Naive thymus-derived CD4-positive, alpha-beta T cell (primary cell): ENCODE results near the gene VGLL4. TPM values are rescaled to one million over a fixed set of nuclear protein-coding genes. Genes with fewer than 3 reads are reported as not detected.
A peak's percentile ranks its signal among the peaks of the same experiment; 100 is the strongest.
"Not testable (repeated sequence)": the region's sequence is repeated elsewhere in the genome, so short reads cannot be mapped to it uniquely, and the experiment has no call there.

Source experiments
- ATAC-seq: fragments of 150-1000 bp; cut with Tn5 transposase; 2 replicates; pipeline ENCODE4 v1.10.0; 2021; ENCODE audit warnings: mild to moderate bottlenecking, moderate library complexity
- CTCF ChIA-PET: fragments of 350-600 bp; sonication (Branson Sonifier 250); formaldehyde crosslinking; loops from one replicate; lab custom pipeline; 2021; ENCODE audit warnings: antibody characterized with exemption; lab: Charles Lee
- POLR2A ChIA-PET: fragments of 350-600 bp; sonication (Branson Sonifier 250); formaldehyde crosslinking; loops from one replicate; lab custom pipeline; 2021; ENCODE audit warnings: antibody characterized with exemption, inconsistent platforms; lab: Charles Lee
- DNase-seq, 9 donors: peaks; one replicate each; pipeline versions ENCODE4 v3.0.0 to v3.0.0-alpha.2; 2020 to 2022; ENCODE audit warnings: mixed read lengths in 1 of 9
- H3K27ac ChIP-seq: one replicate; pipeline ENCODE4 v1.7.0; 2013; ENCODE audit warnings: mild to moderate bottlenecking, low read depth, low read length, moderate library complexity
- H3K27me3 ChIP-seq, 2 donors: one replicate each; pipeline ENCODE4 v1.7.0; 2013; ENCODE audit warnings: low read length in 2 of 2, mild to moderate bottlenecking in 2 of 2, moderate library complexity in 2 of 2; ENCODE audit not compliant: control insufficient read depth in 2 of 2, insufficient read depth in 2 of 2
- H3K36me3 ChIP-seq, 3 experiments: 1 replicate in 2 of 3; 2 replicates in 1 of 3; pipeline ENCODE4 v1.7.0; 2013; ENCODE audit warnings: low read length in 3 of 3, mild to moderate bottlenecking in 3 of 3, moderate library complexity in 1 of 3; ENCODE audit not compliant: insufficient read depth in 3 of 3, control insufficient read depth in 2 of 3
- H3K4me1 ChIP-seq, 2 donors: one replicate each; pipeline ENCODE4 v1.7.0; 2013; ENCODE audit warnings: low read length in 2 of 2, mild to moderate bottlenecking in 2 of 2, moderate library complexity in 1 of 2; ENCODE audit not compliant: control insufficient read depth in 2 of 2, insufficient read depth in 2 of 2
- H3K4me3 ChIP-seq: 2 replicates; pipeline ENCODE4 v1.7.0; 2013; ENCODE audit warnings: mild to moderate bottlenecking, low read length
- H3K9me3 ChIP-seq, 3 experiments: 1 replicate in 2 of 3; 2 replicates in 1 of 3; pipeline ENCODE4 v1.7.0; 2013; ENCODE audit warnings: low read length in 3 of 3; ENCODE audit not compliant: control insufficient read depth in 2 of 3
- H3K27ac Mint-ChIP-seq, 9 donors: one replicate each; pipeline ENCODE4 v1.8.0; 2020 to 2022; ENCODE audit warnings: mixed read lengths in 9 of 9, mild to moderate bottlenecking in 8 of 9, moderate library complexity in 5 of 9, inconsistent platforms in 2 of 9
- H3K27me3 Mint-ChIP-seq, 5 donors: one replicate each; pipeline ENCODE4 v1.8.0; 2021 to 2022; ENCODE audit warnings: mixed read lengths in 5 of 5, mild to moderate bottlenecking in 1 of 5
- H3K36me3 Mint-ChIP-seq, 5 donors: one replicate each; pipeline ENCODE4 v1.8.0; 2020 to 2022; ENCODE audit warnings: mixed read lengths in 5 of 5, mild to moderate bottlenecking in 3 of 5, inconsistent platforms in 1 of 5
- H3K4me1 Mint-ChIP-seq, 7 donors: one replicate each; pipeline ENCODE4 v1.8.0; 2020 to 2022; ENCODE audit warnings: mixed read lengths in 7 of 7, mild to moderate bottlenecking in 3 of 7, inconsistent platforms in 1 of 7
- H3K4me3 Mint-ChIP-seq, 10 donors: one replicate each; pipeline ENCODE4 v1.8.0; 2020 to 2022; ENCODE audit warnings: mild to moderate bottlenecking in 10 of 10, mixed read lengths in 10 of 10, moderate library complexity in 6 of 10, inconsistent platforms in 2 of 10
- H3K9me3 Mint-ChIP-seq, 11 donors: one replicate each; pipeline ENCODE4 v1.8.0; 2020 to 2022; ENCODE audit warnings: mixed read lengths in 11 of 11, mild to moderate bottlenecking in 4 of 11, inconsistent platforms in 1 of 11, moderate library complexity in 1 of 11
- intact Hi-C, 2 donors: fragments of 100-400 bp; cut with micrococcal nuclease; formaldehyde crosslinking; loops; one replicate each; pipeline ENCODE4 v1.15.1; 2023
- polyA plus RNA-seq, 2 donors: library from polyadenylated mRNA; unstranded; fragments of 300-500 nt; fragmentation: Illumina TruSeq; gene quantifications; one replicate each; pipeline ENCODE4 v1.2.3, GENCODE V29; 2021
- total RNA-seq, 6 experiments: library from RNA in 5 of 6; stranded (reverse) in 5 of 6; gene quantifications; 1 replicate in 5 of 6; 2 replicates in 1 of 6; pipeline ENCODE4 v1.2.3 and lab custom pipeline; 2021 to 2026

Gene VGLL4
- total and polyA plus RNA-seq, 7 experiments from 2014 or later = 18.6 to 44.8 (median 23.8) TPM

DNA sequence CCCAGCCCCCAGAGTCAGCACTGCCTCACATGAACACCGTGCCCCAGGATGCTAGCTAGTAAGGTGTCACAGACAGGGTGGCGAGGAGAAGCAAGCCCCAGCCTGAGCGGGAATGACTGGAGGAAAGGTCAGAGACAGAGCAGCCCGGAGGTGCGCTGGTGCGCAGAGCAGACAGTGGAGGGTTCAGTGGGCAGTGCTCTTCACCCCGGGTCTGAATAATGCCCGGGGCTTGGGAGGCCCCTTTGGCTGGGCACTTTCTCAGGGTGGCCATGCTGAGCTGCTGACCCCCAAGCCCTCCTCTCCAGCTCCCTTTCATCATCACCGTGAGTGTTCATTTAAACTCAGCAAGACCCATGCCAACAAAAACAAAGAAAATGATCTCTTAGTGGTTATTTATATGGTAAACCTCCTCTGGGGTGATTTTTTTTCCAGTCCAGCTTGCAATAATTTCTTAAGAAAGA, 110.8 kb downstream of the VGLL4 start:
- Mint-ChIP-seq H3K27me3 (no peaks in the 10 kb centered on the region), H3K4me3 (no peak overlapping the region)
- POLR2A ChIA-PET = no interaction called here

GRCh38 chr3:11530153-11530721, 113.5 kb downstream of the VGLL4 start:
- ChIA-PET CTCF (no interaction called here), POLR2A (no interaction called here)
- H3K9me3 Mint-ChIP-seq = peaks cover 0 to 5% (median 0%) of the 10 kb centered on the region in 11 donors
- H3K4me1 Mint-ChIP-seq = peaks cover 0 to 5% (median 3%) of the 10 kb centered on the region in 7 donors
- H3K27me3 Mint-ChIP-seq = no peaks in the 10 kb centered on the region
- no peaks in the 10 kb centered on the region for H3K4me1 ChIP-seq
- no peaks in the 10 kb centered on the region for H3K27me3 ChIP-seq
- ATAC-seq (no peak), DNase-seq (no peak)
- no peaks in the 10 kb centered on the region for H3K9me3 ChIP-seq
- peaks cover 3 to 14% (median 12%) of the 10 kb centered on the region in 5 donors for H3K36me3 Mint-ChIP-seq
- no peak overlapping the region for H3K4me3 Mint-ChIP-seq
- H3K4me3 ChIP-seq = no peak overlapping the region
- H3K36me3 ChIP-seq = no peaks in the 10 kb centered on the region
- no peak overlapping the region for H3K27ac ChIP-seq
- intact Hi-C loops = no loop called here
- H3K27ac Mint-ChIP-seq = no peak overlapping the region

More for the DNA sequence above, 110.8 kb downstream of the VGLL4 start:
- Mint-ChIP-seq H3K4me1 (peaks cover 0 to 14% (median 3%) of the 10 kb centered on the region in 7 donors), H3K36me3 (peaks cover 0 to 11% (median 2%) of the 10 kb centered on the region in 5 donors), H3K27ac (peak overlapping the region in 3 of 9 donors; percentile 8 to 62 (median 26)), H3K9me3 (peaks cover 0 to under 1% (median 0%) of the 10 kb centered on the region in 11 donors)
- DNase-seq (no peak), ATAC-seq (no peak)
- CTCF ChIA-PET = no interaction called here
- no peaks in the 10 kb centered on the region for H3K4me1 ChIP-seq
- no peak overlapping the region for H3K4me3 ChIP-seq
- H3K9me3 ChIP-seq = no peaks in the 10 kb centered on the region
- H3K36me3 ChIP-seq = no peaks in the 10 kb centered on the region
- intact Hi-C loops = no loop called here
- no peak overlapping the region for H3K27ac ChIP-seq
- H3K27me3 ChIP-seq = no peaks in the 10 kb centered on the region

GRCh38 chr3:11529281-11529680, 114.4 kb downstream of the VGLL4 start:
- H3K4me1 Mint-ChIP-seq = peaks cover 0 to 5% (median 3%) of the 10 kb centered on the region in 7 donors
- no peaks in the 10 kb centered on the region for H3K9me3 ChIP-seq
- no peaks in the 10 kb centered on the region for H3K27me3 ChIP-seq
- peaks cover 0 to 5% (median 0%) of the 10 kb centered on the region in 11 donors for H3K9me3 Mint-ChIP-seq
- no peak overlapping the region for H3K4me3 Mint-ChIP-seq
- no peaks in the 10 kb centered on the region for H3K27me3 Mint-ChIP-seq
- H3K4me1 ChIP-seq = no peaks in the 10 kb centered on the region
- no peak overlapping the region for H3K27ac ChIP-seq
- ATAC-seq (no peak), DNase-seq (no peak)
- intact Hi-C loops = no loop called here
- CTCF ChIA-PET = no interaction called here
- peaks cover 3 to 14% (median 12%) of the 10 kb centered on the region in 5 donors for H3K36me3 Mint-ChIP-seq
- POLR2A ChIA-PET = no interaction called here
- no peaks in the 10 kb centered on the region for H3K36me3 ChIP-seq
- H3K27ac Mint-ChIP-seq = no peak overlapping the region
- no peak overlapping the region for H3K4me3 ChIP-seq

GRCh38 chr3:11526121-11526520, 117.6 kb downstream of the VGLL4 start:
- DNase-seq, H3K9me3 ChIP-seq, POLR2A ChIA-PET, intact Hi-C loops, H3K4me3 ChIP-seq, H3K36me3 ChIP-seq, H3K27ac Mint-ChIP-seq, H3K27me3 ChIP-seq, H3K27me3 Mint-ChIP-seq, H3K9me3 Mint-ChIP-seq, ATAC-seq, H3K27ac ChIP-seq, H3K4me3 Mint-ChIP-seq, H3K4me1 ChIP-seq: not testable (repeated sequence)
- Mint-ChIP-seq H3K4me1 (peaks cover 0 to 12% (median 12%) of the 10 kb centered on the region in 7 donors), H3K36me3 (peaks cover 3 to 15% (median 9%) of the 10 kb centered on the region in 5 donors)
- CTCF ChIA-PET = interaction anchor here (0.6 kb wide), 1 partner anchor 305 kb away, joined by 3 read pairs; no protein-coding TSS in a partner anchor

DNA sequence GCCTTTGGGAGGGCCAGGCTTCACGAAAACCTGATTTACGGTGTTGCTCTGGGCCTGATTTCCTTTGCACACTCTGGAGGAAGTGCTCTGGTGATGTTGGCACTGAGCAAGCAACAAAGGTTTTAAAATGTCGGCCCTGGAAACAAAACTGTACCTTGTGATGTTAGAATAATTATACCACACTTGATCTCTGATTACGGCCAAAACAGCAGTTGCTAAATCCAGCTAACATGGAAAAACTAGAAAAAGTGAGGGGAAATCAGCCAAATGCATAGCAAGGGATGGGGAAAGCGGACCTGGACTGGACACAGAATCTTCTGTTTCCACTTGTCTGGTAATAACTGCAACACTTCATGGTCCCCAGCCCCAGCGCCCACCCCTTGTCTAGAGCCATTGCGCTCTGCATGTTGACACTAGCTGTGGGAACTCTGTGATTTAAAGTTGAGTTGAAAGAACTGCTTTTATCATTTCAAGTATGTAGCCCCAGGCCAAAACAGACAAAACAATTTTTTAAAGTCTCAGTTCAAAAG, 120.1 kb downstream of the VGLL4 start:
- Histone ChIP-seq H3K4me1 (no peaks in the 10 kb centered on the region), H3K27ac (no peak overlapping the region), H3K4me3 (no peak overlapping the region), H3K27me3 (no peaks in the 10 kb centered on the region), H3K9me3 (no peaks in the 10 kb centered on the region), H3K36me3 (no peaks in the 10 kb centered on the region)
- ATAC-seq (no peak), DNase-seq (peak in 1 of 9 donors; percentile 2)
- ChIA-PET CTCF (no interaction called here), POLR2A (no interaction called here)
- H3K36me3 Mint-ChIP-seq = peaks cover 3 to 19% (median 14%) of the 10 kb centered on the region in 5 donors
- H3K4me1 Mint-ChIP-seq = peaks cover 0 to 16% (median 12%) of the 10 kb centered on the region in 7 donors
- no peaks in the 10 kb centered on the region for H3K27me3 Mint-ChIP-seq
- intact Hi-C loops = no loop called here
- H3K27ac Mint-ChIP-seq = peak overlapping the region in 6 of 9 donors; percentile 16 to 72 (median 62)
- no peak overlapping the region for H3K4me3 Mint-ChIP-seq
- H3K9me3 Mint-ChIP-seq = peaks cover 0 to 5% (median 0%) of the 10 kb centered on the region in 11 donors

DNA sequence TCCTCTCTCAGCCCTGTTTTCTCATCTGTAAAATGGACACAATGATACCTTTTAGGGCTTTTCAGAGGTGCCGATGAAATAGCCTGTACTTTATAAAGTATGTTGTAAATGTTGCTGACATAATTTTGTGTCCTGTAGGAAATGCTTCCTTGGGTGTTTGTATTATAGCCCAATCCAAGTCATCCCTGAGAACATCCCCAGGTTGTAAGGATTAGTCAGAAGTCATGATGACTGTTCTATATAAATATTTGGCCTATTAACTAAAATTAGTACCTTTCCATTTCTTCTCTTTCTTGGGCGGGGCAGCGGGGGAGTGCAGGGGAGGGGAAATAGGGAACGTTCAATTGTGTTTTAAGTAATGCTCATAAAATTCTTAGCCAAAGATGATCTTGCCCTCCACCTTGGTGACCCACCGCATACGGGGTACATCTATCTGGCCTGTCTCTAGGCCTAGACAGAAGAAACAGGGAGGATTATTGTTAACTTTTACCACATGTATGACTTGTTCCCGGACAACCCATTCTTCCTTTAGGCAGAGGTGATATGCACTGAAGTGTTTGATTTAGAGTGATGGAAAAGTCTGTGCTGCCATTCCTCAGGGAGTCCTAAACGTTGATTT, 120.7 kb downstream of the VGLL4 start:
- Histone ChIP-seq H3K4me3 (no peak overlapping the region), H3K4me1 (no peaks in the 10 kb centered on the region), H3K9me3 (no peaks in the 10 kb centered on the region), H3K36me3 (no peaks in the 10 kb centered on the region), H3K27me3 (no peaks in the 10 kb centered on the region), H3K27ac (no peak overlapping the region)
- H3K9me3 Mint-ChIP-seq = peaks cover 0 to 5% (median 0%) of the 10 kb centered on the region in 11 donors
- DNase-seq (no peak), ATAC-seq (no peak)
- ChIA-PET POLR2A (no interaction called here), CTCF (no interaction called here)
- H3K4me1 Mint-ChIP-seq = peaks cover 0 to 16% (median 12%) of the 10 kb centered on the region in 7 donors
- no peaks in the 10 kb centered on the region for H3K27me3 Mint-ChIP-seq
- peaks cover 3 to 18% (median 13%) of the 10 kb centered on the region in 5 donors for H3K36me3 Mint-ChIP-seq
- intact Hi-C loops = no loop called here
- H3K4me3 Mint-ChIP-seq = no peak overlapping the region
- H3K27ac Mint-ChIP-seq = peak overlapping the region in 6 of 9 donors; percentile 16 to 72 (median 62)
